CD4-positive, alpha-beta T cell treated with Interleukin-6 at 100 ng/mL for 8 hours (primary cell): ENCODE measurements around the gene KRT75.
"Not testable (repeated sequence)": the region's sequence is repeated elsewhere in the genome, so short reads cannot be mapped to it uniquely, and the experiment has no call there.

Experiments used
- DNase-seq: peaks from one replicate; pipeline ENCODE4 v3.0.0-alpha.2; 2020; ENCODE audit warnings: mixed read lengths, low spot score

The KRT75 gene

GRCh38 chr12:52434081-52434733 is at the start of gene KRT75:
KRT75 (minus strand) TSS chr12:52434371; CDS start chr12:52434304, 67 bp downstream.
- no peak for DNase-seq

- DNase-seq: no peak
These were observed 45.9 kb upstream of the KRT75 start for GRCh38 chr12:52480073-52480472.

- no peak for DNase-seq
These were observed 43.5 kb upstream of the KRT75 start for GRCh38 chr12:52477651-52478050.

- no peak for DNase-seq
These were observed 40.0 kb upstream of the KRT75 start for GRCh38 chr12:52474212-52474611.

- no peak for DNase-seq
These were observed 39.6 kb upstream of the KRT75 start, which contains the start of gene KRT6C for GRCh38 chr12:52473768-52474167. KRT6C (minus strand) TSS chr12:52473805; CDS start chr12:52473737, 68 bp downstream.

- no peak for DNase-seq
These were observed 35.7 kb upstream of the KRT75 start for GRCh38 chr12:52469853-52470252.

- no peak for DNase-seq
These were observed 30.7 kb upstream of the KRT75 start for GRCh38 chr12:52464897-52465296.

GRCh38 chr12:52461693-52462092 is 27.5 kb upstream of the KRT75 start:
- no peak for DNase-seq

GRCh38 chr12:52458861-52459260 is 24.7 kb upstream of the KRT75 start:
- DNase-seq: no peak

GRCh38 chr12:52455821-52456220 is 21.6 kb upstream of the KRT75 start:
- DNase-seq: no peak

GRCh38 chr12:52454411-52455201 is 20.4 kb upstream of the KRT75 start:
- no peak for DNase-seq

GRCh38 chr12:52452101-52452500 is 17.9 kb upstream of the KRT75 start, which contains the start of gene KRT6B:
KRT6B (minus strand) TSS chr12:52452146; CDS start chr12:52452078, 68 bp downstream.
- DNase-seq: no peak

- no peak for DNase-seq
These were observed 14.1 kb upstream of the KRT75 start for GRCh38 chr12:52448228-52448627.

- DNase-seq: not testable (repeated sequence)
These were observed 13.0 kb upstream of the KRT75 start for GRCh38 chr12:52447196-52447595.

- no peak for DNase-seq
These were observed 12.3 kb upstream of the KRT75 start for GRCh38 chr12:52446367-52447045.

- DNase-seq: no peak
These were observed 11.7 kb upstream of the KRT75 start for GRCh38 chr12:52445876-52446275.

GRCh38 chr12:52444647-52445595 is 10.8 kb upstream of the KRT75 start:
- DNase-seq: no peak

- DNase-seq: no peak
These were observed 9.8 kb upstream of the KRT75 start for GRCh38 chr12:52443966-52444365.

- DNase-seq: no peak
These were observed 8.5 kb upstream of the KRT75 start for GRCh38 chr12:52442600-52443061.

GRCh38 chr12:52441320-52441911 is 7.2 kb upstream of the KRT75 start:
- no peak for DNase-seq

- no peak for DNase-seq
These were observed 6.7 kb upstream of the KRT75 start for GRCh38 chr12:52440821-52441319.
